Measurements from ENCODE around the gene OLA1.

- no peak for TF ChIP-seq CTCF (IDR thresholded peaks at IDR 0.05 in 4 of 5, conservative IDR thresholded peaks at IDR 0.05 in 1 of 5)
- TF ChIP-seq POLR2A (IDR thresholded peaks at IDR 0.05): no peak
Measured at GRCh38 chr2:174202188-174202587, 46.1 kb downstream of the OLA1 start.
